Gastroesophageal sphincter (tissue), 3 donors: ENCODE results near the gene GSTM1.

ENCODE experiments used
- CTCF ChIP-seq, 4 experiments: fragments of 200-600 bp in 2 of 4; fragments of 450-650 bp in 2 of 4; sonication (generic) in 1 of 4; IDR thresholded peaks; one replicate each; pipeline ENCODE4 v1.5.1; 2017 to 2019; ENCODE audit warnings: antibody characterized with exemption in 4 of 4, mild to moderate bottlenecking in 2 of 4, moderate library complexity in 2 of 4
- EP300 ChIP-seq: sonication (generic); formaldehyde crosslinking; IDR thresholded peaks from one replicate; pipeline ENCODE4 v1.6.1; 2017; ENCODE audit warnings: antibody characterized with exemption, mild to moderate bottlenecking
- POLR2A ChIP-seq, 2 donors: fragments of 450-650 bp; IDR thresholded peaks; one replicate each; pipeline ENCODE4 v1.6.1; 2017; ENCODE audit warnings: antibody characterized with exemption in 2 of 2, mild to moderate bottlenecking in 2 of 2, moderate library complexity in 1 of 2
- POLR2AphosphoS5 ChIP-seq: sonication (generic); formaldehyde crosslinking; IDR thresholded peaks from one replicate; pipeline ENCODE4 v1.6.1; 2017; ENCODE audit warnings: antibody characterized with exemption

GRCh38 chr1:109713636-109714035 is 26.0 kb downstream of the GSTM1 start:
- TF ChIP-seq POLR2AphosphoS5 (no peak), CTCF (IDR thresholded peaks at IDR 0.05) (no peak), EP300 (no peak), POLR2A (IDR thresholded peaks at IDR 0.05) (no peak)
